Liver (tissue), 9 donors: ENCODE data around the gene MGAT4C. TPM values are rescaled to one million over a fixed set of nuclear protein-coding genes. Genes with fewer than 3 reads are reported as not detected.

Experiments
- DNase-seq: peaks from one replicate; pipeline ENCODE4 v3.0.0-alpha.2; 2017; ENCODE audit warnings: low spot score
- H3K27ac ChIP-seq, 2 donors: one replicate each; pipeline ENCODE4 v1.7.0; 2013; ENCODE audit warnings: inconsistent platforms in 2 of 2, low read length in 2 of 2, control low read depth in 1 of 2, low read depth in 1 of 2, mild to moderate bottlenecking in 1 of 2
- H3K27me3 ChIP-seq, 4 donors: one replicate each; pipeline versions ENCODE4 v1.6.1 to v1.7.0; 2013; ENCODE audit warnings: low read length in 3 of 4, inconsistent platforms in 1 of 4, mild to moderate bottlenecking in 1 of 4, moderate library complexity in 1 of 4; ENCODE audit not compliant: control insufficient read depth in 4 of 4, insufficient read depth in 4 of 4
- H3K36me3 ChIP-seq, 4 donors: one replicate each; pipeline versions ENCODE4 v1.6.1 to v1.7.0; 2013; ENCODE audit warnings: low read length in 3 of 4, mild to moderate bottlenecking in 3 of 4, low read depth in 1 of 4, moderate library complexity in 1 of 4; ENCODE audit not compliant: control insufficient read depth in 4 of 4, insufficient read depth in 3 of 4
- H3K4me1 ChIP-seq, 4 donors: one replicate each; pipeline versions ENCODE4 v1.6.1 to v1.7.0; 2013; ENCODE audit warnings: low read length in 3 of 4, mild to moderate bottlenecking in 3 of 4, moderate library complexity in 1 of 4; ENCODE audit not compliant: control insufficient read depth in 4 of 4, insufficient read depth in 4 of 4
- H3K4me3 ChIP-seq, 3 donors: one replicate each; pipeline versions ENCODE4 v1.6.1 to v1.7.0; 2013; ENCODE audit warnings: low read length in 3 of 3, control low read depth in 1 of 3, low read depth in 1 of 3, mild to moderate bottlenecking in 1 of 3
- H3K9ac ChIP-seq, 2 donors: one replicate each; pipeline ENCODE4 v1.7.0; 2013; ENCODE audit warnings: low read length in 2 of 2, mild to moderate bottlenecking in 2 of 2, moderate library complexity in 2 of 2, control low read depth in 1 of 2, low read depth in 1 of 2
- H3K9me3 ChIP-seq, 4 donors: one replicate each; pipeline versions ENCODE4 v1.6.1 to v1.7.0; 2013; ENCODE audit warnings: low read length in 3 of 4; ENCODE audit not compliant: control insufficient read depth in 4 of 4
- EGR1 ChIP-seq, 2 donors: IDR thresholded peaks; 2 replicates each; pipeline ENCODE4 v1.6.1; 2016 to 2018; ENCODE audit warnings: antibody characterized with exemption in 2 of 2, low read depth in 2 of 2
- FOXA2 ChIP-seq: IDR thresholded peaks from 2 replicates; pipeline ENCODE4 v1.6.1; 2016; ENCODE audit warnings: antibody characterized with exemption
- HNF4A ChIP-seq, 2 donors: conservative IDR thresholded peaks; 2 replicates each; pipeline ENCODE4 v1.6.1; 2016; ENCODE audit warnings: antibody characterized with exemption in 2 of 2, mild to moderate bottlenecking in 2 of 2
- HNF4G ChIP-seq: IDR thresholded peaks from 2 replicates; pipeline ENCODE4 v1.6.1; 2016; ENCODE audit warnings: antibody characterized with exemption
- JUND ChIP-seq, 2 donors: IDR thresholded peaks; 2 replicates each; pipeline ENCODE4 v1.6.1; 2016; ENCODE audit warnings: antibody characterized with exemption in 2 of 2
- MAX ChIP-seq: IDR thresholded peaks from 2 replicates; pipeline ENCODE4 v1.6.1; 2016; ENCODE audit warnings: antibody characterized with exemption
- RAD21 ChIP-seq, 2 donors: IDR thresholded peaks; 2 replicates each; pipeline ENCODE4 v1.6.1; 2016; ENCODE audit warnings: antibody characterized with exemption in 2 of 2, mild to moderate bottlenecking in 2 of 2
- RXRA ChIP-seq, 2 donors: IDR thresholded peaks; 2 replicates each; pipeline ENCODE4 v1.6.1; 2017 to 2018; ENCODE audit warnings: antibody characterized with exemption in 2 of 2, mild to moderate bottlenecking in 1 of 2
- SP1 ChIP-seq: IDR thresholded peaks from 2 replicates; pipeline ENCODE4 v1.6.1; 2018; ENCODE audit warnings: antibody characterized with exemption, mild to moderate bottlenecking
- YY1 ChIP-seq: IDR thresholded peaks from 2 replicates; pipeline ENCODE4 v1.6.1; 2016; ENCODE audit warnings: antibody characterized with exemption, mild to moderate bottlenecking
- WGBS: extraction: QIAGEN DNeasy Blood & Tissue Kit; methylation state at CpG from one replicate; pipeline ENCODE4 v1.1.7; 2013; 5-methylcytosine and 5-hydroxymethylcytosine counted together
- polyA plus RNA-seq, 2 donors: library from polyadenylated mRNA; stranded (reverse) in 1 of 2; unstranded in 1 of 2; fragments of 200-250 nt in 1 of 2; fragments of >200 nt in 1 of 2; fragmentation: Nextera tagmentation in 1 of 2; extraction: Ambion mirVana in 1 of 2; gene quantifications; one replicate each; pipeline versions ENCODE4 v1.2.1 to v1.2.3, GENCODE V29; 2013 to 2015
- total RNA-seq, 2 donors: library from RNA; depleted of rRNA; stranded (reverse); fragments of >200 nt; gene quantifications; one replicate each; pipeline ENCODE4 v1.2.3, GENCODE V29; 2014
- TF ChIP-seq, protein P1 (sequence below): fragments of 150-350 bp; IDR thresholded peaks from 2 replicates; pipeline ENCODE4 v1.5.1; 2017; ENCODE audit warnings: improper control_type of control experiment, low read depth, low read length; ENCODE audit not compliant: missing input control
- TF ChIP-seq, protein P2 (sequence below): IDR thresholded peaks from 2 replicates; pipeline ENCODE4 v1.6.1; 2016; ENCODE audit warnings: antibody characterized with exemption, mild to moderate bottlenecking
- TF ChIP-seq, protein P3 (sequence below): IDR thresholded peaks from 2 replicates; pipeline ENCODE4 v1.6.1; 2016; ENCODE audit warnings: antibody characterized with exemption
- TF ChIP-seq, protein P4 (sequence below): IDR thresholded peaks from 2 replicates; pipeline ENCODE4 v1.6.1; 2016; ENCODE audit warnings: antibody characterized with exemption
- donor health status: healthy.
- donor health status: healthy.
- donor health status: healthy.
- donor health status: healthy.
- donor health status: healthy.

The MGAT4C gene
- total and polyA plus RNA-seq, 4 donors, result 0.02 to 0.65 (median 0.09) TPM

- Histone ChIP-seq H3K36me3 (no peaks in the 10 kb centered on the region), H3K9me3 (no peaks in the 10 kb centered on the region), H3K9ac (no peak overlapping the region), H3K4me1 (no peaks in the 10 kb centered on the region), H3K27ac (no peak overlapping the region), H3K27me3 (no peaks in the 10 kb centered on the region), H3K4me3 (no peak overlapping the region)
- WGBS, result 46% methylated on average over 2 of the region's 2 CpGs
- DNase-seq, result no peak
- no peak for TF ChIP-seq FOXA2
Measured at GRCh38 chr12:86286119-86286518, 29.9 kb upstream of the MGAT4C start.

DNA sequence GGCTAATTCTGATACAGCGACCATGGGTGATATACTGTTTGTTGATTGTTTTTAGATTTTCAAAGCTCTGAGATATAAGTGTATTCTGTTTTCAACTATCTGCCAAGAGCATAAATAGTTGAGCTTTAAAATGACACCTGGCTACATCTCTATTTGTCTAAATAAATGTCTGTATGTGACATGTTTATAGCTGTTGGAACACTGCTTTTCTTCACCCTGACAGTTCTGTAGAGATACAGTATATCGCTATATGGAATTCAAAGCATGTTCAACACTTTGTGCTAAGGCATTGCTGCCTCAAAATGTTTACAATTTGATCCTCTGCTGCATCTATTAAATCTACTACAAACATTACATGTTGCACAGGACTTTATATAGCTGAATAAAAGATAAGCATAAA lies 27.4 kb upstream of the MGAT4C start:
- no peaks in the 10 kb centered on the region for H3K36me3 ChIP-seq
- H3K9me3 ChIP-seq, result no peaks in the 10 kb centered on the region
- WGBS, result 61% methylated on average over 2 of the region's 2 CpGs
- H3K9ac ChIP-seq, result no peak overlapping the region
- no peak for DNase-seq
- no peaks in the 10 kb centered on the region for H3K27me3 ChIP-seq
- no peak for TF ChIP-seq RXRA (IDR thresholded peaks at IDR 0.05)
- no peak for TF ChIP-seq HNF4A (conservative IDR thresholded peaks at IDR 0.05)
- TF ChIP-seq, protein P1, sequence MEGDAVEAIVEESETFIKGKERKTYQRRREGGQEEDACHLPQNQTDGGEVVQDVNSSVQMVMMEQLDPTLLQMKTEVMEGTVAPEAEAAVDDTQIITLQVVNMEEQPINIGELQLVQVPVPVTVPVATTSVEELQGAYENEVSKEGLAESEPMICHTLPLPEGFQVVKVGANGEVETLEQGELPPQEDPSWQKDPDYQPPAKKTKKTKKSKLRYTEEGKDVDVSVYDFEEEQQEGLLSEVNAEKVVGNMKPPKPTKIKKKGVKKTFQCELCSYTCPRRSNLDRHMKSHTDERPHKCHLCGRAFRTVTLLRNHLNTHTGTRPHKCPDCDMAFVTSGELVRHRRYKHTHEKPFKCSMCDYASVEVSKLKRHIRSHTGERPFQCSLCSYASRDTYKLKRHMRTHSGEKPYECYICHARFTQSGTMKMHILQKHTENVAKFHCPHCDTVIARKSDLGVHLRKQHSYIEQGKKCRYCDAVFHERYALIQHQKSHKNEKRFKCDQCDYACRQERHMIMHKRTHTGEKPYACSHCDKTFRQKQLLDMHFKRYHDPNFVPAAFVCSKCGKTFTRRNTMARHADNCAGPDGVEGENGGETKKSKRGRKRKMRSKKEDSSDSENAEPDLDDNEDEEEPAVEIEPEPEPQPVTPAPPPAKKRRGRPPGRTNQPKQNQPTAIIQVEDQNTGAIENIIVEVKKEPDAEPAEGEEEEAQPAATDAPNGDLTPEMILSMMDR, result no peak
- TF ChIP-seq RAD21 (IDR thresholded peaks at IDR 0.05), result no peak
- TF ChIP-seq YY1, result no peak
- TF ChIP-seq JUND (IDR thresholded peaks at IDR 0.05), result no peak
- TF ChIP-seq, protein P2, sequence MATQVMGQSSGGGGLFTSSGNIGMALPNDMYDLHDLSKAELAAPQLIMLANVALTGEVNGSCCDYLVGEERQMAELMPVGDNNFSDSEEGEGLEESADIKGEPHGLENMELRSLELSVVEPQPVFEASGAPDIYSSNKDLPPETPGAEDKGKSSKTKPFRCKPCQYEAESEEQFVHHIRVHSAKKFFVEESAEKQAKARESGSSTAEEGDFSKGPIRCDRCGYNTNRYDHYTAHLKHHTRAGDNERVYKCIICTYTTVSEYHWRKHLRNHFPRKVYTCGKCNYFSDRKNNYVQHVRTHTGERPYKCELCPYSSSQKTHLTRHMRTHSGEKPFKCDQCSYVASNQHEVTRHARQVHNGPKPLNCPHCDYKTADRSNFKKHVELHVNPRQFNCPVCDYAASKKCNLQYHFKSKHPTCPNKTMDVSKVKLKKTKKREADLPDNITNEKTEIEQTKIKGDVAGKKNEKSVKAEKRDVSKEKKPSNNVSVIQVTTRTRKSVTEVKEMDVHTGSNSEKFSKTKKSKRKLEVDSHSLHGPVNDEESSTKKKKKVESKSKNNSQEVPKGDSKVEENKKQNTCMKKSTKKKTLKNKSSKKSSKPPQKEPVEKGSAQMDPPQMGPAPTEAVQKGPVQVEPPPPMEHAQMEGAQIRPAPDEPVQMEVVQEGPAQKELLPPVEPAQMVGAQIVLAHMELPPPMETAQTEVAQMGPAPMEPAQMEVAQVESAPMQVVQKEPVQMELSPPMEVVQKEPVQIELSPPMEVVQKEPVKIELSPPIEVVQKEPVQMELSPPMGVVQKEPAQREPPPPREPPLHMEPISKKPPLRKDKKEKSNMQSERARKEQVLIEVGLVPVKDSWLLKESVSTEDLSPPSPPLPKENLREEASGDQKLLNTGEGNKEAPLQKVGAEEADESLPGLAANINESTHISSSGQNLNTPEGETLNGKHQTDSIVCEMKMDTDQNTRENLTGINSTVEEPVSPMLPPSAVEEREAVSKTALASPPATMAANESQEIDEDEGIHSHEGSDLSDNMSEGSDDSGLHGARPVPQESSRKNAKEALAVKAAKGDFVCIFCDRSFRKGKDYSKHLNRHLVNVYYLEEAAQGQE, result no peak
- TF ChIP-seq EGR1 (IDR thresholded peaks at IDR 0.05; ENCODE audit: low read depth in 2 of 2), result no peak
- TF ChIP-seq SP1, result no peak
- TF ChIP-seq, protein P3, sequence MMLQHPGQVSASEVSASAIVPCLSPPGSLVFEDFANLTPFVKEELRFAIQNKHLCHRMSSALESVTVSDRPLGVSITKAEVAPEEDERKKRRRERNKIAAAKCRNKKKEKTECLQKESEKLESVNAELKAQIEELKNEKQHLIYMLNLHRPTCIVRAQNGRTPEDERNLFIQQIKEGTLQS, result no peak
- no peak for TF ChIP-seq MAX
- TF ChIP-seq, protein P4, sequence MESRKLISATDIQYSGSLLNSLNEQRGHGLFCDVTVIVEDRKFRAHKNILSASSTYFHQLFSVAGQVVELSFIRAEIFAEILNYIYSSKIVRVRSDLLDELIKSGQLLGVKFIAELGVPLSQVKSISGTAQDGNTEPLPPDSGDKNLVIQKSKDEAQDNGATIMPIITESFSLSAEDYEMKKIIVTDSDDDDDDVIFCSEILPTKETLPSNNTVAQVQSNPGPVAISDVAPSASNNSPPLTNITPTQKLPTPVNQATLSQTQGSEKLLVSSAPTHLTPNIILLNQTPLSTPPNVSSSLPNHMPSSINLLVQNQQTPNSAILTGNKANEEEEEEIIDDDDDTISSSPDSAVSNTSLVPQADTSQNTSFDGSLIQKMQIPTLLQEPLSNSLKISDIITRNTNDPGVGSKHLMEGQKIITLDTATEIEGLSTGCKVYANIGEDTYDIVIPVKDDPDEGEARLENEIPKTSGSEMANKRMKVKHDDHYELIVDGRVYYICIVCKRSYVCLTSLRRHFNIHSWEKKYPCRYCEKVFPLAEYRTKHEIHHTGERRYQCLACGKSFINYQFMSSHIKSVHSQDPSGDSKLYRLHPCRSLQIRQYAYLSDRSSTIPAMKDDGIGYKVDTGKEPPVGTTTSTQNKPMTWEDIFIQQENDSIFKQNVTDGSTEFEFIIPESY, result no peak
- no peak for TF ChIP-seq HNF4G
- no peak for TF ChIP-seq FOXA2
- no peaks in the 10 kb centered on the region for H3K4me1 ChIP-seq
- no peak overlapping the region for H3K4me3 ChIP-seq
- H3K27ac ChIP-seq, result no peak overlapping the region
